Fibroblast of peridontal ligament (primary cell): ENCODE measurements around the gene CLCN1.
A peak's percentile ranks its signal among the peaks of the same experiment; 100 is the strongest.

Experiments
- DNase-seq: peaks from one replicate; pipeline ENCODE4 v3.0.0-alpha.2; 2010; ENCODE audit errors: extremely low read depth

The CLCN1 gene

DNA sequence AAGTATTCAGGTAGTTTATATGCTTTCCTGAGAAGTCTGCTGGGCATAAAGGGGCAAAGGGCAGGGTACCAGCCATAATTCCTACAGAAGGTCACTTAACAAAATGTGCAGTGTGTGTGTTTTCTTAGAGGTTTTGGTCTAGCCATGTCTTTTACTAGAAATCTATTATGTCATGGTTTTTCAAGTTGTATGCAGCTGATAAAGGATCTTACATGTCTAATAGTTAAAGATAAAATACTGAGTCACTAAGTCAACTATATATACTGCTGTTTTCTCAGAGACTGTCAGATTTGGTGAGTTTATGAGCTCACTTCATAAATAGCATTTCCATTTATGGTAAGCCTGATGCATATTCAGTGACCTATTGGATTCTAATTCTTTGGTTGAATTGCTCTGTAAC lies 20.0 kb upstream of the CLCN1 start:
- no peak for DNase-seq

DNA sequence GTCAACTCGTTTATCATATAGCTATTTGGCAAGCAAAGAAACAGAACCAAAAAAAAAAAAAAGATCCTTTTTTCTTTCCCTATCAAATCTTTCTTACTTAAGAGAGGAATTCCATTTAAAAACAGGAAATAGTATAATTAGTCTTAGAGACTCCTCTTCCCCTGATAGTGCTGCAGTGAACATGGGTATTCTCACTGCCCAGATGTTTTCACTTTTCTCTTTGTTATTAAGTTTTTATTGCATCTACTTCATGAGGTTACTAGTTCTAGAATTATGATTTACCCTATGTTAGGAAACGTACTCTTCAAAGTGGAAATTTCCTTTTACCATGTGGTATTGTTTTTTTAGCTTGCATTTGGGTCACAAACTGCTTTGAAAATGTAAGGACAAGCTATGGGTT lies 19.2 kb upstream of the CLCN1 start:
- DNase-seq: no peak

DNA sequence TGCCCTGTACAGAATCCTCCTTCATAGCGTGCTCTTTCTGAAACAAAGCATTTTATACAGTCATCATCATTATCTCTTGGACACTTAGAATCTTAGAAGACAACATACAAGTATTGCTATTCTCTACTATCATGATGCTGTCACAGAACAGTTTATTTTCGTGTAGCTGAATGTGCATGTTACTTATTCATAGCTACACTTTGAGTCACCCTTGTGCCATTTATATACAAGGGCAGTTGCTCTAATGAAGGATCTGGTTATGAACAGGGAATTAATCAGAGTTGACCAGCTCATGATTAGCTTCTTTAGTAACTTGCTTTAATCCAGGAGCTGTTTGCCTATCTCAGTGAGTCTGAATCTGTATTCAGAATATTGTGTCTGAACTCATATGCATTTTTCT lies 16.6 kb upstream of the CLCN1 start:
- DNase-seq: no peak

DNA sequence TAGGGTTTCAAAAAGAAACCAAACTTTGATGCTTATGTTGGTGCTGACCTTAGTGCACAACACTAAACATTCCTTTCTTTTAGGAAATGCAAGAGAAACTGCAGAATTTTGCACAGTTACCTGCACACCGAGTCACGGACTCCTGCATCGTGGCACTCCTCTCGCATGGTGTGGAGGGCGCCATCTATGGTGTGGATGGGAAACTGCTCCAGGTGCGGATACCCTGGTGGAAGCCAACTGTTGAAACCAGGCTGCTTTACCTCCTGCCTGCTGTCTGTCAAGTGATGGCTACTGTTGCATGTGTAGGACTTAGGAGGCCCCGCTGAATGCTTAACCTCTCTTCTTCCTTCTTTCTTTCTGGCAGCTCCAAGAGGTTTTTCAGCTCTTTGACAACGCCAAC lies 16.1 kb upstream of the CLCN1 start:
- DNase-seq: no peak

DNA sequence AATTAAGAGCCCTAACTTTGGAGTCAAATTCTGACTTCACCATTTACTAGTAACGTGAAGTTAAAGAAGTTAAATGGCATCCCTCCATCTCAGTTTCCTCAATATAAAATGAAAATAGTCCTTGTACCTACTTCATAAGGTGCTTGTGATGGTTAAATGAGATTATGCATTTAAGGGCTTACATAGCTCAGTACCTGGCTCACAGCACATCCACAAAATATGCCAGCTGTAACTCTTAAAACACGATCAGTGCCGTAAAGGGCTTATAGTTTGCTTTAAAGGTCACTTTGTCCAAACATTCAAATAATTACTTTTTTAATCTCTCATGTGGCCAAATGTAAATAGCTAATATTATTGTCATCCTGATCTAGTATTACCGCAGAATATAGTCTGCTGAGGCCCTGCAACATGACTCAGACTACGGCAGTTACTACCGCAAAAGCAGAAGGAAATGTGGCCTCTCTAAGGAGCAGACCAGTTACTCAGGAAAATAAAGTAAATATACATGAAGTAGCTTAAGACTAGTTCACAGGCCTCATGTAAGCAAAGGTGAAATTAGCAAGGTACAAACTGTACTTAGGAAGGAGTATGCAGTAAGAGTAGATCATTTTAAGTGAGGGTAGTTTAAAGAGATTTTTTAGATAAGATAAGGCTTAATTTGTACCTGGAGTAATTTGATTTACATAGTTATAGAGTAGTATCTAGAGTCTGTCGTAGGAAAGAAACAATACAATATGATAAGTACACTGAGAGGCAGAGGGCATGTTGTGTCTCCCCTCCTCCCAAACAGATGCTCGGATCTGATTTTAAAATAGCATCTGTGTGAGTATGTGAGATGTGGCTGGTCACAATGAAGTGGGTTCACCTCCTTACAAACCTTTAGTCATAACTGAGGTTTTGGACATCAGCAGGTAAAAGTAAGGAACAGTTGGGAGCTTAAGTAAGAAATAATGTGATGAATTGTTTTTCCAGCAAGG lies 14.7 kb upstream of the CLCN1 start:
- no peak for DNase-seq

DNA sequence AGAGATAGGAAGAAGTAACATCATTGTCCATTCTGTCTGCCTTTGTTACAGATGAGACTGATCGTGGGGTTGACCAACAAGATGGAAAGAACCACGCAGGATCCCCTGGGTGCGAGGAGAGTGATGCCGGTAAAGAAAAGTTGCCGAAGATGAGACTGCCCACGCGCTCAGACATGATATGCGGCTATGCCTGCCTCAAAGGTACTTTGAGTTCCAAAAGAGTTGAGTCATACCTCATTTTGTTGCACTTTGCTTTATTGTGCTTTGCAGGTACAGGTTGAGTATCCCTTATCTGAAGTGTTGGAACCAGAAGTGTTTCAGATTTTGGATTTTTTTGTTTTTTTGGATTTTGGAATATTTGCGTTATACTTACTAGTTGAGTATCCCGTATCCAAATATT lies 12.2 kb upstream of the CLCN1 start:
- no peak for DNase-seq

DNA sequence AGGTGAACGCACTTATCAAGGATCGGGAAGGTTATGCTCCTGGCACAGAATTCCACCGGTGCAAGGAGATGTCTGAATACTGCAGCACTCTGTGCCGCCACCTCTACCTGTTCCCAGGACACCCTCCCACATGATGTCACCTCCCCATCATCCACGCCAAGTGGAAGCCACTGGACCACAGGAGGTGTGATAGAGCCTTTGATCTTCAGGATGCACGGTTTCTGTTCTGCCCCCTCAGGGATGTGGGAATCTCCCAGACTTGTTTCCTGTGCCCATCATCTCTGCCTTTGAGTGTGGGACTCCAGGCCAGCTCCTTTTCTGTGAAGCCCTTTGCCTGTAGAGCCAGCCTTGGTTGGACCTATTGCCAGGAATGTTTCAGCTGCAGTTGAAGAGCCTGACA lies 11.0 kb upstream of the CLCN1 start:
- no peak for DNase-seq

DNA sequence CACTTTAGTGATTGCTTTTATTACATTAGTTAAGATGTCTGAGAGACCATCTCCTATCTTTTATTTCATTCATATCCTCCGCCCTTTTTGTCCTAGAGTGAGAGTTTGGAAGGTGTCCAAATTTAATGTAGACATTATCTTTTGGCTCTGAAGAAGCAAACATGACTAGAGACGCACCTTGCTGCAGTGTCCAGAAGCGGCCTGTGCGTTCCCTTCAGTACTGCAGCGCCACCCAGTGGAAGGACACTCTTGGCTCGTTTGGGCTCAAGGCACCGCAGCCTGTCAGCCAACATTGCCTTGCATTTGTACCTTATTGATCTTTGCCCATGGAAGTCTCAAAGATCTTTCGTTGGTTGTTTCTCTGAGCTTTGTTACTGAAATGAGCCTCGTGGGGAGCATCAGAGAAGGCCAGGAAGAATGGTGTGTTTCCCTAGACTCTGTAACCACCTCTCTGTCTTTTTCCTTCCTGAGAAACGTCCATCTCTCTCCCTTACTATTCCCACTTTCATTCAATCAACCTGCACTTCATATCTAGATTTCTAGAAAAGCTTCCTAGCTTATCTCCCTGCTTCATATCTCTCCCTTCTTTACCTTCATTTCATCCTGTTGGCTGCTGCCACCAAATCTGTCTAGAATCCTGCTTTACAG lies 10.4 kb upstream of the CLCN1 start:
- peak; percentile 46 for DNase-seq

DNA sequence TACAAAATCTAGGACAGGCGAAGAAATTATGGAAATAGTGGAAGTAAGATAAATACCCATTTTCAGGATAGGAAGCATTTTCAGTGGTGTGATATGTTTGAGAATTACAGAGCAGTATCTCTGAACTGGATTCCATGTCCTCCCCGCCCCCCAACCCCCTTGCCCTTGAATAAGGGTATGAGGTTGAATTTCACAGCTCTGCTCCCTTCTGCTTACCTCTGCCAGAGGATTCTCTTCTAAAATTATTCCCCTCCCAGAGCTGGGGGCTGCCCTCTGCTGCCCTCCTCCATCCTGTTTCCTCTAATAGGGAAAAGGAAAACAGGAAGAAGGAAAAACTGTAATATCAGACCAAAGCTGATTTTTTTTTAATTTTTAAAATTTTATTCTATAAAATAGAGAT lies 7.3 kb upstream of the CLCN1 start:
- no peak for DNase-seq

DNA sequence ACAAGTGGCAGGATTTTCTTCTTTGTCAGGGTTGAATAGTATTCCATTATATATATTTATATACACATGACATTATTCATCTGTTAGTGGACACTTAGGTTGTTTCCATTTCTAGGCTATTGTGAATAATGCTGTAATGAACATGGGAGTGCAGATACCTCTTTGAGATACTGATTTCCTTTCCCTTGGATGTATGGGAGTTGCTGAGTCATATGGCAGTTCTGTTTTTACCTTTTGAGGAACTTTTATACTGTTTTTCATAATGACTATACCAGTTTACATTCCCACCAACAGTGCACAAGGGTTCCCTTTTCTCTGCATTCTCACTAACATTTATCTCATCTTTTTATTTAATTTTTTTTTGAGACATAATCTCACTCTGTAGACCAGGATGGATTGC lies 1.8 kb upstream of the CLCN1 start:
- DNase-seq: no peak

DNA sequence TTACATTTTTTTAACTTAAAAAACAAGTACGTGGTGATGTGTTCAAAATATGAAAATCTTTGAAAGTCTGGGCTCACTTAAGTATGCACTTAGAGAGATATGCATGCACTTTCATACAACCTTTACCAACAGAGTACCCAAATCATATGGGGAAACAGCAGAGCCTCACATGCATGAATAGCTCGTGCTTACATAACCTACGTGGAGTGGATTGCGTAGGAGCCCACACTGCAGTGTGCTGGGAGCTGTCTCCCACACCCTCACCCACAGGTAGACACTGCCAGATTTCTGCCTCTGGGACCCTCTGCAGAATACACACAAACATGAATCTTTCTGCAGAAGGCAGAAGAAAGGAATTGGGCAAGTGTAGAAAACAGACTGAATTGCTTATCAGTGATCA lies 581 bp downstream of the CLCN1 start:
- DNase-seq: no peak

DNA sequence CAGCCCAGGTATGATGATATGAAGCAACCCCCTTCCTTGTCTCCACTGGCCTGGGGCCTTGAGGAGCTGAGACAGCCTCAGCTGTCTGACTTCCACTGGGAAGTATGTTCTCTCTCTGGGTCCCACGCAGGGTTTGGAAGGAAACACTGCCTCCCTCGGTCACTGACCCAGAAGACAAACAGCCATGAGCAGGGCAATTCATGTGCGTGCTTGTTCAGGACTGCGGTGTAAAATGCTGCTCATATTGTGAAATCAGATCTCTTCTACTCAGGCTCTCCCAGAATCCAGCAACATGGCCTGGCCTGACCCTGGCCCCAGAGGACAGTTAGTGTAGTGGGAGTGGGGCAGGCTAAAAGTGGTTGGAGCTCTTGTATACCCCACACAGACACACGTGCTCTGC lies 2.8 kb downstream of the CLCN1 start:
- DNase-seq: peak; percentile 92

DNA sequence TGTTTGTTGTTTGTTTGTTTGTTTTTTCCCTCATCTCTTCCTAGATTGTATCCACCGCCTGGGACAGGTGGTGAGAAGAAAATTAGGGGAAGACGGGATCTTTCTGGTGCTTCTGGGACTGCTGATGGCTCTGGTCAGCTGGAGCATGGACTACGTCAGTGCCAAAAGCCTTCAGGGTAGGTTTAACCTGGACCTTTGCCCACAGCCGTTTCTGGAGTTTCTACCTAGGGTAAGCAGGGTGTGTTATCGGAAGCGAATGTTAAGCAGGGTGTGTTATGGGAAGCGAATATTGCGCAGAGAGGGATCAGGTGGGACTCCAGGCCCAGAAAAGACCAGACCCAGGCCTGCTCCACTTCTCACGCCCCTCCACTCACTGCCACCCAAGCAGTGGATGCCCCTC lies 4.7 kb downstream of the CLCN1 start:
- no peak for DNase-seq

DNA sequence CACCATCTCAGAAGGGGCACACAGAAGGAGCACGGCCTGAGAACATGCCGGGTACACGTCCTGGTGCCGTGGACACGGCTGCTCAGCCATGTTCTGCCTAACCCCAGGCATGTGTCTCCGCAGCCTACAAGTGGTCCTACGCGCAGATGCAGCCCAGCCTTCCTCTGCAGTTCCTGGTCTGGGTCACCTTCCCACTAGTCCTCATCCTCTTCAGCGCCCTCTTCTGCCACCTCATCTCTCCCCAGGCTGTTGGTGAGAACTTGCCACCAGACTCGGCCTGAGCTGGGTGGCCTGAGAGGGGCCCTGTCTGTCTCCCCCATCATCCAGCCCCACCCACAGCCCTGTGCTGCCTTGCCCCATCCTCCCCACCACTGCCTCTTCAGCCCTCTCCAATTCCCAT lies 5.3 kb downstream of the CLCN1 start:
- no peak for DNase-seq

DNA sequence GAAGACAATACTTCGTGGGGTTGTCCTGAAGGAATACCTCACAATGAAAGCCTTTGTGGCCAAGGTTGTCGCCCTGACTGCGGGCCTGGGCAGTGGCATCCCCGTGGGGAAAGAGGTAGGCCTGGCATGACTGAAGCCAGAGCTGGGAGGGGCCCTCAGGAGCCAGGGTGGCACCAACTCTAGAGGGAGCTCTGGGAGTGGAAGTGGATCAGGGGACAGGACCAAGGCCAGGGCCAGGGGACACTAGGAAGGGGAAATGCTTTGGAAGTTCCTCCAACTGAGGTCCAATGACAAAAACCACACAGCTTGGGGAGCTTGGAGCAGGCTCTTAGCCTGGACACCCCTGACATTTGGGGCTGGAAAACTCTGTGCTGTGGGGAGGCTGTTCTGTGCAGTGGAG lies 5.8 kb downstream of the CLCN1 start:
- no peak for DNase-seq

DNA sequence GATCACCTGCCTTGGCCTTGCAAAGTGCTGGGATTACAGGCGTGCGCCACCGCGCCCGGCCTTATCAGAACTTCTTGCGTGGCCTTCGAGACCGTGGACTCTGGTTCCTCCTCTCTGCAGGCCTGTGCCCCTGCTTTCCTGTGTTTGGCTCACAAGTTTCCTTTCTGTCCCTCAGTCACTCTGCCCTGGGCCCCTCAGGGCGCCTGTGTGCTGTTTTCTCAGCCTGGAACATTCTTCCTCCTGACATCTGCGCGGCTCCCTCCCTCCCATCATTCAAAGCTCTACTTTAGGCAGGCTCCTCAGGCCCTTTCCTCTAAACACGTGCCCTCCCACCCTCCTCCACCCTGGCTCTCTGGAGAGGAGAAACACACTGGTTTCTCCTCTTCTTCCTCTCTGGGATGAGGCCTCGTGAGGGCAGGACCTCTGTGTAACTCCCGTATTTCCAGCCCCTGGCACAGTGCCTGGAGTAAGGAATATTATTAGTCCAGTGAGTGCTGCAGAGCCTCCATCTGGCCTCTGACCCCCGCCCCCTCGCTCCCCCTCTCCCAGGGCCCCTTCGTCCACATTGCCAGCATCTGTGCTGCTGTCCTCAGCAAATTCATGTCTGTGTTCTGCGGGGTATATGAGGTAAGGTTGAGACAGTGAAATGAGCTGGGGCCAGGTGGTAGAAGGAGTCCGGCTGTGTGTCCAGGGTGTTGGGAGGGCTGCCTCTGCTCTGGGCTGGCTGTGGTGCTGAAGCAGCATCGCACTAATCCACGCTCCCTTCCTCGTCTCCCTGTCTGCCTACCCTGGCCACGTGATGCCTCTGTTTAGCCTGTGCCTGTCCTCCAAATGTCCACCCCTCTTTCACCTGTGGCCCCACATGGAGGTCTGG lies 7.1 kb downstream of the CLCN1 start:
- DNase-seq: no peak

DNA sequence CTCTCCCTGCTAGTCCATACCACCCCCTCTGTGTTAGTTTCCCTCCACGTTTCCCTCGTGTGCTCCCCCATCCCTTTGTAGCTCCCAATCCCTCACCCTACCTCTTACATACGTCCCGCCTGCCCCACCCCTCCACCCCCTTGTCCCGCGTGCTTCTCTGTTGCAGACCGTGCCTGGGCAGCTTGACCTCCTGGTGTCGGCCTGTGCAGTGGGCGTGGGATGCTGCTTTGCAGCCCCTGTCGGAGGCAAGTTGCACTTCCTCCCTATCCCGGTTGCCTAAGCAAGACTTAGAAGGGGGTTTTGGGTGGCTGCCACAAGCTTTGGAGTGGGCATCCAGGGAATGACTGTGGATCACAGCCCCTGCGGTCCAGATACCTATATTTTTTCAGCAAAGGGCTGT lies 7.7 kb downstream of the CLCN1 start:
- DNase-seq: no peak

DNA sequence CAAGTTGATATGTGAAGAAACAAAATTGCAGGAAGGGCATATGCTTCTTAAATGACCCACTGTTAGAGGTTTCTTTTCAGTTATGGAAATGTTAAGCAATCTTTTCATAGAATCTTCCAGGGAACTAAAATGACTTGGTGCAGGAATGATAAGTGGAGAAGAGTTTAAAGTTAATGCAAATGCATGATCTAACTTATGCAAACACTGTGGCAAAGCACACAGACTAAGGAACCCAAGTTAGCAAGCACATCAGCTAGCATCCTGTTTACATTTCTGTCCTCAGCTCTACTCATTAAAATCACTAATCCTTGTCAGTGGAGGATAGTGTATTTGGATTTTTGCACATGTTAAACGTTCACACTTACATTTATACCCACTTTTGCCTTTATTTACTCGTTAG lies 9.3 kb downstream of the CLCN1 start:
- DNase-seq: peak; percentile 65

DNA sequence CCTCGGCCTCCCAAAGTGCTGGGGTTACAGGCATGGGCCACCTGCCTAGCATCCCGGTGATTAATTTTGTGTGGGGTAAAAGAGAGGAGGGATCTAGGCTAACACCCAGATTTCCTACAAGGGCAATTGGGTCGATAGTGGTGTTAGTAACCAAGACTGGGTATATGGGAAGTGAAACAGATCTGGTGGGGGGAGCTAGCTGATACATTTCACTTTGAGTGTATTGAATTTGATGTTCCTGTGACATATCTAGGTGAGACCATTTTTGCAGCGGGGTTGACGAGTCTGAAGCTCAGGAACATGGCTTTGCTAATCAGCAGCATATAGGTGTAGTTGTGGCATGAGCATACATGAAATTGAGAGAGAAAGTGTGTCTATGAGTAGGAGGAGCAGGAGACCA lies 12.0 kb downstream of the CLCN1 start:
- DNase-seq: no peak

DNA sequence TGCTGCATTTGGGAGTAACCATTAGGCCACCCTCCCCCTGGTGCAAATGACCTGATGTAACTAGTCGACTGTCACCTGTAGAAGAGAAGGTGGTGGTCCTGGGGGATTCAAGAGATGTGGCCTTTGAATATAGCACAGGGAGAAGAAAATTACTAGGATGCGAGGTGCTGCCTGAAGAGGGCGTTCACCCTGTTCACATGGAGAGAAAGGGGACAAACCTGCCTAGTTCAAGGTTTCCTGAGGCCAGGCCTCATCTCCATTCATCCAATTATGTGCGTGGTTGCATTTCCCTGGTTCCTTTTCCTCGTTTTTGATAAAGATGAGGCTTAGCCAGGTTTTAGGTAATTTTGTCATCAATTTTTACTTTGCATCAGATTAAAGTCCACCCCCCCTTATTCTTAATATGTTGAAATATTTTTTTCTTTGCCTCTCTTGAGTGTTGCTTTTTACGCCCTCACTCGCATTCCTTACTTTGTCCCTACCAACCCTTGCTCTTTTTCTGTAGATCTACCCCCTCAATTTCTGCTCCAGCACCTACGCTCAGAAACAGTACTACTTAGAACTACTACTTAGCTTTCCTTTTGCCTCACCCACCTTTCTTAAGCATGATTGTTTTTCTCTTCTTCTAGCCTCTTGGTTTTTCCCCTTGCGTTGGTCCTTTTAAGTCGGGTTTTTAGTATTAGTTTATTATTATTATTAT lies 13.7 kb downstream of the CLCN1 start:
- DNase-seq: no peak

DNA sequence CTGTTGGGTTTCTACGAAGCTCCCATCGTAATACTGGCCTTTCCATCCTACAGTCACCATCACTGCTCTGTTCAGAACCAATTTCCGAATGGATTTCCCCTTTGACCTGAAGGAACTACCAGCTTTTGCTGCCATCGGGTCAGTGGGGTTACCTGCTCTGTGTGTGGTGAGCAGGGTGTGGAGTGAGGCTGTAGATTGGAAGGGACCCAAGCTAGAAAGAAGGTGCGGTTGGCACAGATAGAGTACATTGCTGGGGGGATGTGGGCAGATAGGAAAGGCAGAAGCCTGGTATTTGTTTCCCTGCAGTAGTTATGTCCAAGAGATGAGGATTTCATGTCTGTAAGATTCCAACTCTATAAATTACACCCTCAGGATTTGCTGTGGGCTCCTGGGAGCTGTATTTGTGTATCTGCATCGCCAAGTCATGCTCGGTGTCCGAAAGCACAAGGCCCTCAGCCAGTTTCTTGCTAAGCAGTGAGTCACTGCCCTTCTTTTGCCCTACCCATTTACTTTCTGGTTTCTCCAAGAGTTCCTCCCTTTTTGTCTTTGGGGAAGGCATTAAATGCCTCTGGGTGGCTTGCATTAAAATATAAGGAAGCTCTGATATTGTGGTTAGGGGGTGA lies 15.4 kb downstream of the CLCN1 start:
- peak; percentile 96 for DNase-seq
